T-helper 1 cell treated with Interleukin-12 subunit alpha and Interleukin-12 subunit beta and Interleukin-4 antibody, amounts not matched to agents 30 μg/mL and 1 μg/mL, for 36 hours (primary cell): ENCODE data around the gene UXS1.

Experiments
- H3K27ac Mint-ChIP-seq: one replicate; pipeline ENCODE4 v1.8.0; 2021; ENCODE audit warnings: mild to moderate bottlenecking, mixed read lengths
- H3K27me3 Mint-ChIP-seq: one replicate; pipeline ENCODE4 v1.8.0; 2021; ENCODE audit warnings: low read depth, mixed read lengths
- H3K36me3 Mint-ChIP-seq: one replicate; pipeline ENCODE4 v1.8.0; 2021; ENCODE audit warnings: low read depth, mixed read lengths
- H3K4me1 Mint-ChIP-seq: one replicate; pipeline ENCODE4 v1.8.0; 2021; ENCODE audit warnings: low read depth, mixed read lengths
- H3K4me3 Mint-ChIP-seq: one replicate; pipeline ENCODE4 v1.8.0; 2021; ENCODE audit warnings: mild to moderate bottlenecking, moderate library complexity, mixed read lengths
- H3K9me3 Mint-ChIP-seq: one replicate; pipeline ENCODE4 v1.8.0; 2021; ENCODE audit warnings: mixed read lengths

UXS1 gene

DNA sequence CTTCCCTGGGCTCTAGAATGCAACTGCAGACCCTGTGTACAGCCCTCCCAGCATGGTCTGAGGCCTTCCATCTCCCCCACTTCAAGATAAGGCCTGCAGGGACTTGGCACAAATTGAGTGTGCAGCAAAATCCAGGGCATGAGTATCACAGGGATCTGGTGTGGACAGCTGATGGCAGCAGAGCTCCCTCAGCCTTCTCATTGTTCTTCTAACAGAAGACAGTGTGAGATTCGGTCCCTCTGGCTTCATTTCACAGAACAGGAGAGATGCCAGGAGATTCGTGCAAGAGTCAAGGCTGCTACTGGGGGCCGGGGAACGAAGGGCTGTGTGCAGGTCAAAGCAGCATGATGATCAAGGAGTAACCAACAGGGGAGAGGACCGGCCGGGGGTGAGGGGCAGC is 85.8 kb downstream of the UXS1 start:
- Mint-ChIP-seq H3K27ac (no peak overlapping the region), H3K4me1 (peaks cover 13% of the 10 kb centered on the region), H3K27me3 (no peaks in the 10 kb centered on the region)

DNA sequence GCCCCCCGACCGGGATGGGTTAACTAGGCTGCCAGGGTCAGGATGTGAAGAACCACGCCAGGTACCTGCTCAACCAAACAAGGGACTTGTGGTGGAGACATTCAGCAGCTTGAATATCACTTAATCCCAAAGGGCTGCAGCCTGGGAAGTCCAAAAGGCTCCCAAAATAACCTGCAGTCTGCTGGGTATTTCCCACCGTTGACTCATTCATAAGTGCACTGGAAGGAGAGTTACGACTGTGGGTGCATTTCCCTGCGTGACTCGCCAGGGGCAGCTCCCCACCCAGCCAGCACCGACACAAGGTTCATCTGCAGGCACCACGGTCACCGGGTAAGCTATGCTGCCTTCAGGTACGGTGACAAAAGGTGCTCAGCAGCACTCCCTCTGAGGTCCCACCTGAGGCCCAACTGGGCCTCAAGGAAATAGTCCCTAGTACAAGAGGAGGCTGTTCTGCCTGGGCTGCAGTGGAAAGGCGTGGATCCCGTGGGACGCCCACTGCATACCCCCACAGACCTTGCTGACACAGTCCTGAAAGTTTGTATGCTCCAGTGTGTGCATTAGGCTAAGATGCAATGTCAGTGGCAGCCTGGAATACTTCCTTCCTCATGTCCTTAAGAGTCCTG is 86.5 kb downstream of the UXS1 start:
- peaks cover 8% of the 10 kb centered on the region for H3K36me3 Mint-ChIP-seq
- no peak overlapping the region for H3K27ac Mint-ChIP-seq

More for the DNA sequence above, 85.8 kb downstream of the UXS1 start:
- no peak overlapping the region for H3K4me3 Mint-ChIP-seq
- H3K9me3 Mint-ChIP-seq = no peaks in the 10 kb centered on the region
- peaks cover 7% of the 10 kb centered on the region for H3K36me3 Mint-ChIP-seq

DNA sequence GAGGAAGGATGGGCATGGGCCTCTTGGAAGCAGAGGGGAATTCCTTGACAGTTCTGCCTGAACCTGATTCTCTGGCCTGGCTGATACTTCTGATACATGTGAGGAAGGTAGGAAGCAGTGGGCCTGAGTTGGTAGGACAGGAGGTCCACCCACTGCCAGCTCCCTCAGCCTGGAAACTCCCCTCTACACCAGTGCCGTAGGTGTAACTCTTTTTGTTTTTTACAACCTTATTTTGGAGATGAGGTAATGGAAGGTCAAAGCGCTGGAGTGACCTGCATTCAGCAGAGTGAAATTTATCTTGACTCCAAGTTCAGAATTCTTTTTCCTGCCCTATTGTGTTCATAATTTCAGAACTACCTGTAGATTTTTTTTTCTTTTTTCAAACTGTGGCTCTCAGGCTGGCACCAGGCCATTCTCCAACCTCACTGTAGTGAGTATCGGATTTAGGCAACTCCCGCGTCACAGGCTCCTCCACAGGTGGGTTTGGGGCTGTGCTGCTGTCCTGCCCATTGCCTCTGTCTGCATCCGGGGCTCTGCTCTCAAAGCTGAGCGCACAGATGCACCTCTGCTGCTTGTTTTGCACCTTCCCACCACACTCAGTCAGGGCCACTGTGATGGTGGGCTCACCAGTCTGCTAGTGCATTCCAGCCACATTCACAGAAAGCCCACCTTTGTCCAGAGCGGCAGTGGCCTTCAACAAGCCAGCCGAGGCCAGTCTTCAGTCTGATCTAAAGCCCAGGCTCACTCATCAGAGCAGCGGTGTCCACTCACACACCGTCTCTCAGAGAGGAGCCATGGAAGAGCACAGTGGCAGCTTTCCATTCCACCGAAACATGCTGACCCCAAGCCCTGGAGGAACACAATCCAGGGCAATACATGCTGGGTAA is 87.2 kb downstream of the UXS1 start:
- Mint-ChIP-seq H3K27me3 (no peaks in the 10 kb centered on the region), H3K4me1 (peaks cover 15% of the 10 kb centered on the region), H3K36me3 (peaks cover 10% of the 10 kb centered on the region), H3K27ac (peak overlapping the region; percentile 52), H3K4me3 (no peak overlapping the region), H3K9me3 (no peaks in the 10 kb centered on the region)

More for the DNA sequence above, 86.5 kb downstream of the UXS1 start:
- H3K4me3 Mint-ChIP-seq = no peak overlapping the region
- H3K4me1 Mint-ChIP-seq = peaks cover 13% of the 10 kb centered on the region
- H3K9me3 Mint-ChIP-seq = no peaks in the 10 kb centered on the region
- no peaks in the 10 kb centered on the region for H3K27me3 Mint-ChIP-seq

DNA sequence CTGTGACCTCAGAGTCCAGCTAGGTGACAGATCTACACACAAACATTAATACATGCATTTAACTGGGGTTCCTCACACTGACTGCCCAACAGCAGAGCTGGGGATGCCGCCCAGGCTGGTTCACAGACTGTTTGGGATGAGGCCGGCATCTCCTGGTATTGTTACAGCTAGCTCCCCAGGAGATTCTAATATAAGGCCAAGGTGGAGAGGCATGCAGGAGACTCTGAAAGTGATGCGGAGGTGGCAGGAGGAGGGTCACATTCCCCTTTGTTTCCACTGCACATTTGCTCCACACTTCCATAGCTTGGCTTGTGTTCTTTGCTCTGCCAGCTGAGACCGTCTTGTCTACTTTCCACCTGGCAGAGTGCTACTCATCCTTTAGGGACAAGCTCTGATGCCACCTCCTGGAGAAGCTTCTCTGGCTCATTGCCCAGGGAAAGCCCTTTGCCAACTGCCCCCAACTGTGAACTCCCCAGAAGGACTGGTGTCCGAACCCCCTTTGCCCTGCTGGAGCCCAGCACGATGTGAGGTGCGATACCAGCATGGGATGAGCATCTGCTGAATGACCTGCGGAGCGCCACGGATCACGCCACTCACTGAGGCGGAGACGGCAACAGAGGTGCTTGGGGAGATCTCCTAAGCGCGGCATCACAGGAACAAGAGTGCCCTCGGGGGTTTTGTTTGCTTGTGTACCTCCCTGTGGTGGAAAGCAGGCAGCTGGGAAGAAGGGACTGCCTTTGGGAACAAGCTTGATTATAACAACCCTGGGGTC is 88.8 kb downstream of the UXS1 start:
- no peaks in the 10 kb centered on the region for H3K9me3 Mint-ChIP-seq

DNA sequence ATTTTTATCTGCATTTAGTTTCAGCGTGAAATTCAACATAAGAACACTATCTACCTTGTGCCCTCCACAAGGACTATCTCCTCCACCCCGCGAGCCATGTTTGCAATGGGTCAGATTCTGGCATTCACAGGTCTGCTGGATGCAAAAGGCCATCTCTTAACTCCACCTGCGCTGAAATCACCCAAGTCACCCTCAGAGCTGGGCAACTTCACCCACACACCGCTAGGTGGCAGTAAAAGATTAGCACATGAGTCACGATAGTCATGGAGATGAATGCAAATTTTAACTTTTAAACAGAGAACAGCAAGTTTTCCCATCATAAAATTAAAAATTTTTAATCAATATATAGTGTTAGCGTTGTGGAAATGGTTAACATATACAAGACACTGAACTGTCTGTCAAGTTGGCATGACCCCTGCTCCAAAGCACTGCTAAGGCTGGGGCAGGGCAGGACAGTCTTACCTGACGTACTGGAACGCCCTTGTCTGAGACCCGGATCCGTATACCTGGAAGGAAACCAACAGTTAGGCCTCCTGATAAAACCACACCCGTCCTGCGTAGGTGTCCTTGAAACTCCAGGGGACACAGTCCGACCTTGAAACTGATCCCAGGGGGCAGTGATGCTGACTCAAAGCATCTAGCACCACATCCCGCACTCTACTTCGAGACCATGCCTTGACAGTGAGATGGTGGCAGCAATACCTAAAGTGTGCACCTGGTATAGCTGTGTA is 89.6 kb downstream of the UXS1 start:
- Mint-ChIP-seq H3K36me3 (peaks cover 12% of the 10 kb centered on the region), H3K27me3 (no peaks in the 10 kb centered on the region)

More for the DNA sequence above, 88.8 kb downstream of the UXS1 start:
- Mint-ChIP-seq H3K27ac (no peak overlapping the region), H3K4me3 (no peak overlapping the region), H3K36me3 (peaks cover 7% of the 10 kb centered on the region), H3K4me1 (peaks cover 15% of the 10 kb centered on the region), H3K27me3 (no peaks in the 10 kb centered on the region)

DNA sequence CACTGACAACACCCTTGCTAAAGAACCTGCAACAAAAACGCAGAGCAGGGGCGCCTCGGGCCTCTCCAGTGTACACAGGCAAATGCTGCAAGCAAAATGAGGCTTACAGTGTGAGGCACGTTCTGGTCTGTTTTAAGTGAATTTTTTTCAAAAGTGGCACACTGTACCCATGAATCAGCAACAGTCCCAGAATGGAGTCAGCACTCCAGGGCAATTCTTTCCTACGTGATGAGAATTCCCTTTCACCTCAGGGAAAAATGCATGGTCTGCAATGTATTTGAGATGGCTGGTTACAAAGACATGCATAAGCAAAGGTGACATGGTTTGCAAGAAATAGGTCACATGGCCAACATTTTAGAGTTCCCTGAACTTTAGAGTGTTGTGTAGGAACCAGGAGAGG is 94.4 kb downstream of the UXS1 start:
- Mint-ChIP-seq H3K27ac (no peak overlapping the region), H3K9me3 (no peaks in the 10 kb centered on the region), H3K27me3 (no peaks in the 10 kb centered on the region), H3K4me1 (peaks cover 22% of the 10 kb centered on the region), H3K4me3 (no peak overlapping the region), H3K36me3 (peaks cover 20% of the 10 kb centered on the region)

More for the DNA sequence above, 89.6 kb downstream of the UXS1 start:
- no peaks in the 10 kb centered on the region for H3K9me3 Mint-ChIP-seq
- H3K4me1 Mint-ChIP-seq = peaks cover 15% of the 10 kb centered on the region
- no peak overlapping the region for H3K27ac Mint-ChIP-seq
- no peak overlapping the region for H3K4me3 Mint-ChIP-seq

DNA sequence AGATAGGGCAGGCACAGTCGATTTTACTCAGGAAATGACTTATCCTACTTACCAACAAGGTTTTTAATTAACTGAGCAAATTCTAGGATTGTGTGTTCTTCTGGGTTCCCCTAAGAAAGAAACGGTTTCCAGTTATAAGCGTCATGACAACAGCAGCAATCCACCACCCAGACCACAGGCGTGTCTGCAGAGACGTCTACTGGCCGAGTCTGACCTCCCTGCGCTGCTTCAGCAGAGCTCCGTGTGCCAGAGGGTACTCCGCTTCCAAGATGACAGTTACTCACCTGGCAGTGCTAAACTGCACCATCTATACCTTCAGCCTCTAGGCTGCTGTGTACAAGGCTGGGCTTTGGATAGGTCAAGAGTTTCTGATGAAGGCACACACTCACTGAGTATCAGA is 95.4 kb downstream of the UXS1 start:
- Mint-ChIP-seq H3K4me1 (peaks cover 30% of the 10 kb centered on the region), H3K27ac (no peak overlapping the region), H3K36me3 (peaks cover 28% of the 10 kb centered on the region)

DNA sequence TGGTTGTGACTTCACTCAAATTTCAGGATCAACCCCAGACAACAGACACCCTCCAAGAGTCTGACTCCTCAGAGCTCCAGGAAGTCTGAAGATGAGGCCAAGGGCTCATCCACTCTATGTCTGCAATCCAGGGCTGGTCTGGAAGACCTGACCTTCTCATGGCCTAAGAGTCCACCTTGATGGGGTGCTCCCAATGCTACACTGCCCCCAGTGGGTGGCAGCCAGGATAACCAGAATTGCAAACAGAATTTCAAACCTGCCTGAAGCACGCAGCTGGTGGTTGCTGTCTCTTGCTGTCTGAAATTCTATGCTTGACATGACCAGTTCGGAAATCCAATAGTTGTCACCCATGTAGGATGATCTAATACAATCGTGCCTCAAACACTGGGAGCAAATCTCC is 96.0 kb downstream of the UXS1 start:
- Mint-ChIP-seq H3K36me3 (peaks cover 31% of the 10 kb centered on the region), H3K9me3 (no peaks in the 10 kb centered on the region), H3K4me3 (no peak overlapping the region), H3K27me3 (no peaks in the 10 kb centered on the region), H3K4me1 (peaks cover 32% of the 10 kb centered on the region), H3K27ac (no peak overlapping the region)

More for the DNA sequence above, 95.4 kb downstream of the UXS1 start:
- Mint-ChIP-seq H3K27me3 (no peaks in the 10 kb centered on the region), H3K4me3 (no peak overlapping the region), H3K9me3 (no peaks in the 10 kb centered on the region)

DNA sequence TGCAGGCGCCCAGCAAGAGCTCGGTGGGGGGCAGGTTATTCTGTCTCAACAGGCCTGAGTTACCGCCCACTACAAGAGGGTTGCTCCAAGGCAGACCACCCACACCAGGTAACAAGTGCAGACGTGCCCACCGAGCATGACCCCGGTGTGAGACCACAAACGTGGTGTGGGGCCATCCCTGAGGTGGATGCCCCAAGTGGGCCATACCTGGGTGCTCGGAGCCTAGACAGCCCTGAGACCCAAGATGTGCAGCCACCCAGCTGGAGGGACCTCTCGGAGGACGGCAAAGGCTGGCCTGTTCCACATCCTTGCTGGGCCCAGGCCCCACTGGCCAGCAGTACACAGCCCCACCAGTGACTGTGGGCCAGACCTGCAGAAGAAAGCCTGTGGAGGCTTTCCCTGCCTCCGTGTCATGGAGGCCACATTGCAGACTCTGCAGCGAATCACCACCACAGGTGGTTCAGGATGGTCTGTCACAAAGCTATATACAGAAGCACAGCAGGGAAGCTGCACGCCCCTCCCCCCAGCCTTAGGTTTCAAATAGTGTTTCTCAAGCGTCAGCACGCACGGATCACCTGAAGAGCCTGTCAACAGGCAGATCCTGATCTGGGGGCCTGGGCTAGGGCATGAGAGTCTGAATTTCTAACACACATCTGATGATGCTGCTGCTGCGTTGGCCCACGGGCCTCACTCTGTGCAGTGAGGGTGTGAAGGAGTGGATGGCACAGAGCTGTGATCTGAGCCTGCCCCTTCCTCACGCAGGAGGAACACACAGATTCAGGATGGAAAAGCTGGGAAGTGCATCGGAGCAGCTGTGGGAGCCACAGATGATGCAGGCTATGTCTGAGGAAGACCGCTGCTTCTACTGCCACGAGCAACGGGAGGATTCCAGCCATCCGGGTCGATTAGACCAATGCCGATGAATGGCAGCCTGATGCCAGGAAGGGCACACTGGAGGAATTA is 96.8 kb downstream of the UXS1 start:
- Mint-ChIP-seq H3K36me3 (peaks cover 36% of the 10 kb centered on the region), H3K9me3 (no peaks in the 10 kb centered on the region), H3K27me3 (no peaks in the 10 kb centered on the region), H3K4me1 (peaks cover 32% of the 10 kb centered on the region), H3K27ac (no peak overlapping the region), H3K4me3 (no peak overlapping the region)

DNA sequence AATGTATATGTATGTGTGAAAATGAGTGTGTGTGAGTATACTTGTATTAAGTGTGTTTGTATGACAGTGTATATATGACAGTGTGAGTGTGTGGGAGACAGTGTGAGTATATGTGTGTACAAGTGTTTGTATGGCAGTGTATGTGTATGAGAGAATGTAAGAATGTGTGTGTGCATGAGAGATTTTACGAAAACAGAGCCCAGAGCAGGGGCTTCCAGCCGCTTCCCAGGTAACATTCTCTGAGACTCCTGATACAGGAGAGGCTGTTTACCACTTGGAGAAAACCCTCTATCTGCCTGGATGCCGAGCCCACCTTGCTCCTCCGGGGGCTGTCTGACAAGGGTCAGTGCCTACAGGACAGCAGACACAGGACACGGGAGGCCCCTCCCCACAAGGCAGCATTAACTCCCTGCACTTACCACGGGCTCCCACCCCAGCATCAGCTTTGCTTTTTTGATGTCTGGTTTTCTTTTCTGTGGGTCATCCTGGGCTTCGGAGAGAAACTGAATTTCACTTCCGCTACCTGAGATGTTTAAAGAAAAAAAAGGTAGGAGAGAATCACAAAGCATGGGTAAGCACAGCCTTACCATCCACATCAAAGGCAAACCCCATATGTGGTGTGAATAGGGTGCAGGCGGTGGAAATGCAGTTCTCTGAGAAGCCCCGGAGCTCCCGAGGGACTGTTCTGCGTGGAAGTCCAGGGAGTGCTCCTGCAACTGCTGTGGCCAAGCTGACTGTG is 97.6 kb downstream of the UXS1 start:
- Mint-ChIP-seq H3K4me1 (peaks cover 30% of the 10 kb centered on the region), H3K27ac (peak overlapping the region; percentile 85), H3K9me3 (no peaks in the 10 kb centered on the region), H3K27me3 (no peaks in the 10 kb centered on the region), H3K4me3 (peak overlapping the region; percentile 77), H3K36me3 (peaks cover 38% of the 10 kb centered on the region)

DNA sequence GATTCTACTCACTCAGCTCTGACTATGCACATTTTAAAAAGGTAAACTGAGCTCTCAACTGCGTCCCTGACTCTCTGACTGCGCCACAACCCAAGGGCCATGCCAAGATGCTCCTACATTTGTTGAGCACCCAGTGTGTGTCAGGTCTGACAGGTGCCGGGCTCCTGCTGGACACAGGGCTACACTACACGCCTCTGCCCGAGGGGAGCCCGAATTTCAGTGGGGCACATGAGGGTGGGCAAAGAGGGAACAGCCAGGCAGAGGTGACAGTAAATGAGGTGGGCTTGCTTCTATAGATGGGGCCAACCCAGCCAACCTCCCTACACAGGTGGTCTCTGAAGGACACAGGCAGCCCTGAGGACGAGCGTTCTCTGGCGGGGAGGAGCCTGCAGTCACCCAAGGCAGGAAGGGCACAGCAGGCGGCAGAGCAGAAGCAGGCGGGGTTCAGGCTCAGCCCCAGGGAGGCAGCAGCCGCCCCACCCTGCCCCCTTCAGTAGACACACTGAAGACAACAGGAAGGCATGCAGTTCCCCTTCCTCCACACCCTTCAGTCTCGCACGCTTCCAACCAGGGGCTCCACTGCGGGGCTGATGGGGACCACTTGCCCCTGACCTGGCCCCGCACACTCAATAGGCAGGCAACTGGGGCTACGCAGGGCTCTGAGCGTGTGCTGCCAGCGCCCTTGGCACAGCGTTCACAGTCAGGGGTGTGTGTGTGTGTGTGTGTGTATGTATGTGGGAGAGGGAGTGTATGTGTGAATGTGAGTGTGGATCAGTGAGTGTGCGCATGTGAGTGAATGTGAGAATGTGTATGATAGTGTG is 98.4 kb downstream of the UXS1 start:
- Mint-ChIP-seq H3K4me3 (peak overlapping the region; percentile 77), H3K36me3 (peaks cover 45% of the 10 kb centered on the region), H3K9me3 (no peaks in the 10 kb centered on the region), H3K27me3 (no peaks in the 10 kb centered on the region), H3K27ac (peak overlapping the region; percentile 85), H3K4me1 (peaks cover 30% of the 10 kb centered on the region)
